ENCODE measurements around the gene PREPL. TPM values are rescaled to one million over a fixed set of nuclear protein-coding genes. Genes with fewer than 3 reads are reported as not detected.

The PREPL gene
- total RNA-seq, 1 experiment from 2014 or later, result 53.0 TPM

- Mint-ChIP-seq H3K36me3 (ENCODE audit: insufficient read depth, unreplicated experiment) (no peaks in the 10 kb centered on the region), H3K9me3 (ENCODE audit: unreplicated experiment) (no peaks in the 10 kb centered on the region), H3K4me3 (ENCODE audit: unreplicated experiment) (no peak overlapping the region), H3K4me1 (ENCODE audit: insufficient read depth, unreplicated experiment) (peaks cover 11% of the 10 kb centered on the region), H3K27me3 (ENCODE audit: insufficient read depth, unreplicated experiment) (no peaks in the 10 kb centered on the region), H3K27ac (ENCODE audit: low read depth, unreplicated experiment) (no peak overlapping the region)
- no TSS peak for BruUV-seq (replicated peaks)
- intact Hi-C loops (cut with micrococcal nuclease), result no loop called here
- POLR2A ChIA-PET, result interaction anchor here (0.6 kb wide), 1 partner anchor 28 kb away, joined by 3 read pairs; no protein-coding TSS in a partner anchor
- TF ChIP-seq, protein P1, sequence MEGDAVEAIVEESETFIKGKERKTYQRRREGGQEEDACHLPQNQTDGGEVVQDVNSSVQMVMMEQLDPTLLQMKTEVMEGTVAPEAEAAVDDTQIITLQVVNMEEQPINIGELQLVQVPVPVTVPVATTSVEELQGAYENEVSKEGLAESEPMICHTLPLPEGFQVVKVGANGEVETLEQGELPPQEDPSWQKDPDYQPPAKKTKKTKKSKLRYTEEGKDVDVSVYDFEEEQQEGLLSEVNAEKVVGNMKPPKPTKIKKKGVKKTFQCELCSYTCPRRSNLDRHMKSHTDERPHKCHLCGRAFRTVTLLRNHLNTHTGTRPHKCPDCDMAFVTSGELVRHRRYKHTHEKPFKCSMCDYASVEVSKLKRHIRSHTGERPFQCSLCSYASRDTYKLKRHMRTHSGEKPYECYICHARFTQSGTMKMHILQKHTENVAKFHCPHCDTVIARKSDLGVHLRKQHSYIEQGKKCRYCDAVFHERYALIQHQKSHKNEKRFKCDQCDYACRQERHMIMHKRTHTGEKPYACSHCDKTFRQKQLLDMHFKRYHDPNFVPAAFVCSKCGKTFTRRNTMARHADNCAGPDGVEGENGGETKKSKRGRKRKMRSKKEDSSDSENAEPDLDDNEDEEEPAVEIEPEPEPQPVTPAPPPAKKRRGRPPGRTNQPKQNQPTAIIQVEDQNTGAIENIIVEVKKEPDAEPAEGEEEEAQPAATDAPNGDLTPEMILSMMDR (IDR thresholded peaks at IDR 0.05; ENCODE audit: unreplicated experiment), result no peak
- CTCF ChIA-PET, result interaction anchor here (0.8 to 1.9 kb wide), 4 partner anchors 10 to 35 kb away, joined by 3 to 7 read pairs (median 4); no protein-coding TSS in a partner anchor
- DNase-seq (ENCODE audit: unreplicated experiment), result no peak
Measured at GRCh38 chr2:44273076-44273475, 88.2 kb downstream of the PREPL start.

- Mint-ChIP-seq H3K27ac (ENCODE audit: low read depth, unreplicated experiment) (no peak overlapping the region), H3K27me3 (ENCODE audit: insufficient read depth, unreplicated experiment) (no peaks in the 10 kb centered on the region), H3K9me3 (ENCODE audit: unreplicated experiment) (no peaks in the 10 kb centered on the region), H3K36me3 (ENCODE audit: insufficient read depth, unreplicated experiment) (peaks cover 4% of the 10 kb centered on the region), H3K4me1 (ENCODE audit: insufficient read depth, unreplicated experiment) (peaks cover 11% of the 10 kb centered on the region), H3K4me3 (ENCODE audit: unreplicated experiment) (no peak overlapping the region)
- DNase-seq (ENCODE audit: unreplicated experiment), result no peak
- intact Hi-C loops (cut with micrococcal nuclease), result no loop called here
- BruUV-seq (replicated peaks), result no TSS peak
- CTCF ChIA-PET, result interaction anchor here (1.0 to 1.5 kb wide), 2 partner anchors 20 to 208 kb away, joined by 3 to 4 read pairs; no protein-coding TSS in a partner anchor
- POLR2A ChIA-PET, result no interaction called here
- TF ChIP-seq, protein P1 (IDR thresholded peaks at IDR 0.05; ENCODE audit: unreplicated experiment), result no peak
Measured at GRCh38 chr2:44271296-44271695, 90.0 kb downstream of the PREPL start.

- H3K4me3 Mint-ChIP-seq (ENCODE audit: unreplicated experiment), result no peak overlapping the region
- no TSS peak for BruUV-seq (replicated peaks)
- ChIA-PET POLR2A (no interaction called here), CTCF (interaction anchor here (0.5 kb wide), 1 partner anchor 261 kb away, joined by 3 read pairs; no protein-coding TSS in a partner anchor)
- no peaks in the 10 kb centered on the region for H3K27me3 Mint-ChIP-seq (ENCODE audit: insufficient read depth, unreplicated experiment)
- peaks cover 7% of the 10 kb centered on the region for H3K36me3 Mint-ChIP-seq (ENCODE audit: insufficient read depth, unreplicated experiment)
- TF ChIP-seq, protein P1 (IDR thresholded peaks at IDR 0.05; ENCODE audit: unreplicated experiment), result no peak
- H3K9me3 Mint-ChIP-seq (ENCODE audit: unreplicated experiment), result no peaks in the 10 kb centered on the region
- intact Hi-C loops (cut with micrococcal nuclease), result no loop called here
- peaks cover 6% of the 10 kb centered on the region for H3K4me1 Mint-ChIP-seq (ENCODE audit: insufficient read depth, unreplicated experiment)
- no peak for DNase-seq (ENCODE audit: unreplicated experiment)
- H3K27ac Mint-ChIP-seq (ENCODE audit: low read depth, unreplicated experiment), result no peak overlapping the region
Measured at GRCh38 chr2:44269831-44270230, 91.5 kb downstream of the PREPL start.

- intact Hi-C loops (cut with micrococcal nuclease), result no loop called here
- no peaks in the 10 kb centered on the region for H3K9me3 Mint-ChIP-seq (ENCODE audit: unreplicated experiment)
- peaks cover 7% of the 10 kb centered on the region for H3K36me3 Mint-ChIP-seq (ENCODE audit: insufficient read depth, unreplicated experiment)
- no peaks in the 10 kb centered on the region for H3K27me3 Mint-ChIP-seq (ENCODE audit: insufficient read depth, unreplicated experiment)
- no peaks in the 10 kb centered on the region for H3K4me1 Mint-ChIP-seq (ENCODE audit: insufficient read depth, unreplicated experiment)
- H3K4me3 Mint-ChIP-seq (ENCODE audit: unreplicated experiment), result no peak overlapping the region
- POLR2A ChIA-PET, result interaction anchor here (1.2 kb wide), 1 partner anchor 15 kb away, joined by 4 read pairs; no protein-coding TSS in a partner anchor
- no peak overlapping the region for H3K27ac Mint-ChIP-seq (ENCODE audit: low read depth, unreplicated experiment)
- TF ChIP-seq, protein P1 (IDR thresholded peaks at IDR 0.05; ENCODE audit: unreplicated experiment), result no peak
- DNase-seq (ENCODE audit: unreplicated experiment), result no peak
- no TSS peak for BruUV-seq (replicated peaks)
- CTCF ChIA-PET, result no interaction called here
Measured at GRCh38 chr2:44267796-44268648, 93.3 kb downstream of the PREPL start.

Other genes with a start within 250 kb of the PREPL start
- gene PPM1B, start 192.6 kb downstream of the PREPL start, total RNA-seq (2022), result 47.5 and 49.1 TPM in 2 replicates
- not detected in 2 replicates for gene SLC3A1, start 86.0 kb downstream of the PREPL start, total RNA-seq (2022)
- gene CAMKMT, start 453 bp upstream of the PREPL start, total RNA-seq (2022), result 9.9 and 14.4 TPM in 2 replicates